Stomach smooth muscle (tissue), 2 donors: ENCODE measurements around the gene UBAP1L.
A peak's percentile ranks its signal among the peaks of the same experiment; 100 is the strongest.

Source experiments
- H3K27ac ChIP-seq: one replicate; pipeline ENCODE4 v1.7.0; 2013; ENCODE audit warnings: mild to moderate bottlenecking, low read length, inconsistent platforms
- H3K27me3 ChIP-seq, 2 donors: one replicate each; pipeline ENCODE4 v1.7.0; 2013; ENCODE audit warnings: low read length in 2 of 2; ENCODE audit not compliant: insufficient read depth in 2 of 2, control insufficient read depth in 1 of 2
- H3K36me3 ChIP-seq, 2 donors: one replicate each; pipeline ENCODE4 v1.7.0; 2013; ENCODE audit warnings: low read length in 2 of 2; ENCODE audit not compliant: control insufficient read depth in 2 of 2, insufficient read depth in 2 of 2
- H3K4me1 ChIP-seq: one replicate; pipeline ENCODE4 v1.7.0; 2013; ENCODE audit warnings: low read length; ENCODE audit not compliant: control insufficient read depth, insufficient read depth
- H3K4me3 ChIP-seq, 2 donors: one replicate each; pipeline ENCODE4 v1.7.0; 2013; ENCODE audit warnings: low read length in 2 of 2
- H3K9ac ChIP-seq, 2 donors: one replicate each; pipeline ENCODE4 v1.7.0; 2013; ENCODE audit warnings: low read length in 2 of 2, mild to moderate bottlenecking in 1 of 2
- H3K9me3 ChIP-seq, 2 donors: one replicate each; pipeline ENCODE4 v1.7.0; 2013; ENCODE audit warnings: low read length in 2 of 2; ENCODE audit not compliant: control insufficient read depth in 2 of 2
- donor health status: healthy.
- donor health status: Pancreatic carcinoma.

UBAP1L gene

GRCh38 chr15:65066635-65067316, 48.2 kb downstream of the UBAP1L start:
- Histone ChIP-seq H3K9ac (peak overlapping the region; percentile 58 to 74), H3K27ac (peak overlapping the region; percentile 82), H3K4me3 (peak overlapping the region; percentile 54 to 76)

GRCh38 chr15:65066001-65066634, 48.9 kb downstream of the UBAP1L start:
- Histone ChIP-seq H3K4me1 (peaks cover 51% of the 10 kb centered on the region), H3K9ac (peak overlapping the region in 1 of 2 donors; percentile 39), H3K36me3 (no peaks in the 10 kb centered on the region), H3K9me3 (no peaks in the 10 kb centered on the region), H3K27ac (peak overlapping the region; percentile 82), H3K27me3 (peaks cover 2 to 5% of the 10 kb centered on the region in 2 donors), H3K4me3 (peak overlapping the region in 1 of 2 donors; percentile 76)

More at GRCh38 chr15:65066635-65067316, 48.2 kb downstream of the UBAP1L start:
- Histone ChIP-seq H3K9me3 (no peaks in the 10 kb centered on the region), H3K4me1 (peaks cover 57% of the 10 kb centered on the region), H3K27me3 (peaks cover 2 to 5% of the 10 kb centered on the region in 2 donors), H3K36me3 (no peaks in the 10 kb centered on the region)

GRCh38 chr15:65062726-65063125, 52.3 kb downstream of the UBAP1L start:
- H3K4me1 ChIP-seq, result peaks cover 24% of the 10 kb centered on the region
- peaks cover 0 to 6% of the 10 kb centered on the region in 2 donors for H3K36me3 ChIP-seq
- no peaks in the 10 kb centered on the region for H3K9me3 ChIP-seq
- no peak overlapping the region for H3K9ac ChIP-seq
- no peak overlapping the region for H3K4me3 ChIP-seq
- peaks cover 2 to 5% of the 10 kb centered on the region in 2 donors for H3K27me3 ChIP-seq
- peak overlapping the region; percentile 31 for H3K27ac ChIP-seq

GRCh38 chr15:65062061-65062460, 52.9 kb downstream of the UBAP1L start:
- no peaks in the 10 kb centered on the region for H3K9me3 ChIP-seq
- peak overlapping the region; percentile 31 for H3K27ac ChIP-seq
- H3K9ac ChIP-seq, result no peak overlapping the region
- H3K36me3 ChIP-seq, result peaks cover 0 to 8% of the 10 kb centered on the region in 2 donors
- H3K4me1 ChIP-seq, result peaks cover 22% of the 10 kb centered on the region
- no peak overlapping the region for H3K4me3 ChIP-seq
- peaks cover 0 to 2% of the 10 kb centered on the region in 2 donors for H3K27me3 ChIP-seq

- no peaks in the 10 kb centered on the region for H3K27me3 ChIP-seq
- H3K27ac ChIP-seq, result peak overlapping the region; percentile 31
- peaks cover 18% of the 10 kb centered on the region for H3K4me1 ChIP-seq
- no peaks in the 10 kb centered on the region for H3K9me3 ChIP-seq
- no peak overlapping the region for H3K9ac ChIP-seq
- H3K36me3 ChIP-seq, result peaks cover 0 to 8% of the 10 kb centered on the region in 2 donors
- H3K4me3 ChIP-seq, result no peak overlapping the region
Observed at GRCh38 chr15:65060641-65061397, 54.2 kb downstream of the UBAP1L start.

GRCh38 chr15:65059931-65060596, 54.9 kb downstream of the UBAP1L start:
- Histone ChIP-seq H3K27ac (peak overlapping the region; percentile 31), H3K4me1 (peaks cover 17% of the 10 kb centered on the region), H3K36me3 (peaks cover 0 to 10% of the 10 kb centered on the region in 2 donors), H3K9me3 (no peaks in the 10 kb centered on the region), H3K27me3 (no peaks in the 10 kb centered on the region), H3K4me3 (no peak overlapping the region), H3K9ac (no peak overlapping the region)

GRCh38 chr15:65059369-65059750, 55.6 kb downstream of the UBAP1L start:
- H3K9ac ChIP-seq, result no peak overlapping the region
- peaks cover 0 to 10% of the 10 kb centered on the region in 2 donors for H3K36me3 ChIP-seq

GRCh38 chr15:65058394-65059368, 56.3 kb downstream of the UBAP1L start:
- Histone ChIP-seq H3K36me3 (peaks cover 0 to 10% of the 10 kb centered on the region in 2 donors), H3K9ac (no peak overlapping the region), H3K4me3 (no peak overlapping the region), H3K4me1 (peaks cover 26% of the 10 kb centered on the region), H3K27ac (peak overlapping the region; percentile 24), H3K9me3 (no peaks in the 10 kb centered on the region), H3K27me3 (no peaks in the 10 kb centered on the region)

More at GRCh38 chr15:65059369-65059750, 55.6 kb downstream of the UBAP1L start:
- Histone ChIP-seq H3K9me3 (no peaks in the 10 kb centered on the region), H3K27ac (peak overlapping the region; percentile 24), H3K4me3 (no peak overlapping the region), H3K27me3 (no peaks in the 10 kb centered on the region), H3K4me1 (peaks cover 24% of the 10 kb centered on the region)

- Histone ChIP-seq H3K9ac (no peak overlapping the region), H3K4me3 (no peak overlapping the region), H3K9me3 (no peaks in the 10 kb centered on the region), H3K27me3 (no peaks in the 10 kb centered on the region), H3K36me3 (peaks cover 0 to 12% of the 10 kb centered on the region in 2 donors), H3K4me1 (peaks cover 23% of the 10 kb centered on the region), H3K27ac (peak overlapping the region; percentile 31)
Observed at GRCh38 chr15:65057549-65057940, 57.5 kb downstream of the UBAP1L start.
